ENCODE results near the gene PHC3. TPM values are rescaled to one million over a fixed set of nuclear protein-coding genes. Genes with fewer than 3 reads are reported as not detected.
"Not testable (repeated sequence)": the region's sequence is repeated elsewhere in the genome, so short reads cannot be mapped to it uniquely, and the experiment has no call there.

PHC3 gene
- total and polyA plus RNA-seq, 10 donors = 4.9 to 130 (median 92.8) TPM

- Histone ChIP-seq H3K27me3 (replicated peaks in 1 of 7) (no peaks in the 10 kb centered on the region), H3K9me3 (peaks cover 0 to 10% (median 0%) of the 10 kb centered on the region in 8 donors), H3K4me3 (no peak overlapping the region), H3K4me1 (peaks cover 0 to 36% (median 19%) of the 10 kb centered on the region in 6 donors), H3K27ac (no peak overlapping the region), H3K36me3 (no peaks in the 10 kb centered on the region)
- intact Hi-C loops (cut with DNase I; ENCODE audit: low total_unique reads) = no loop called here
- 87 to 96% (median 91%) methylated on average over 4 of the region's 4 CpGs for WGBS, 5 donors
- no peak for DNase-seq
- TF ChIP-seq, protein P1, sequence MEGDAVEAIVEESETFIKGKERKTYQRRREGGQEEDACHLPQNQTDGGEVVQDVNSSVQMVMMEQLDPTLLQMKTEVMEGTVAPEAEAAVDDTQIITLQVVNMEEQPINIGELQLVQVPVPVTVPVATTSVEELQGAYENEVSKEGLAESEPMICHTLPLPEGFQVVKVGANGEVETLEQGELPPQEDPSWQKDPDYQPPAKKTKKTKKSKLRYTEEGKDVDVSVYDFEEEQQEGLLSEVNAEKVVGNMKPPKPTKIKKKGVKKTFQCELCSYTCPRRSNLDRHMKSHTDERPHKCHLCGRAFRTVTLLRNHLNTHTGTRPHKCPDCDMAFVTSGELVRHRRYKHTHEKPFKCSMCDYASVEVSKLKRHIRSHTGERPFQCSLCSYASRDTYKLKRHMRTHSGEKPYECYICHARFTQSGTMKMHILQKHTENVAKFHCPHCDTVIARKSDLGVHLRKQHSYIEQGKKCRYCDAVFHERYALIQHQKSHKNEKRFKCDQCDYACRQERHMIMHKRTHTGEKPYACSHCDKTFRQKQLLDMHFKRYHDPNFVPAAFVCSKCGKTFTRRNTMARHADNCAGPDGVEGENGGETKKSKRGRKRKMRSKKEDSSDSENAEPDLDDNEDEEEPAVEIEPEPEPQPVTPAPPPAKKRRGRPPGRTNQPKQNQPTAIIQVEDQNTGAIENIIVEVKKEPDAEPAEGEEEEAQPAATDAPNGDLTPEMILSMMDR (IDR thresholded peaks at IDR 0.05 in 8 of 11, conservative IDR thresholded peaks at IDR 0.05 in 3 of 11) = no peak
- no peak for TF ChIP-seq POLR2A (IDR thresholded peaks at IDR 0.05)
- TF ChIP-seq POLR2AphosphoS5 (IDR thresholded peaks at IDR 0.05) = no peak
These were observed 39.3 kb upstream of the PHC3 start for GRCh38 chr3:170220871-170221270.

GRCh38 chr3:170219850-170220249, 38.3 kb upstream of the PHC3 start:
- Histone ChIP-seq H3K27ac (no peak overlapping the region), H3K27me3 (replicated peaks in 1 of 7) (no peaks in the 10 kb centered on the region), H3K4me3 (no peak overlapping the region), H3K4me1 (peaks cover 0 to 30% (median 19%) of the 10 kb centered on the region in 6 donors), H3K36me3 (no peaks in the 10 kb centered on the region), H3K9me3 (peaks cover 0 to 10% (median 0%) of the 10 kb centered on the region in 8 donors)
- intact Hi-C loops (cut with DNase I; ENCODE audit: low total_unique reads) = no loop called here
- no peak for DNase-seq
- no peak for TF ChIP-seq POLR2AphosphoS5 (IDR thresholded peaks at IDR 0.05)
- WGBS, 5 donors = 90 to 100% (median 91%) methylated on average over 1 of the region's 1 CpG

DNA sequence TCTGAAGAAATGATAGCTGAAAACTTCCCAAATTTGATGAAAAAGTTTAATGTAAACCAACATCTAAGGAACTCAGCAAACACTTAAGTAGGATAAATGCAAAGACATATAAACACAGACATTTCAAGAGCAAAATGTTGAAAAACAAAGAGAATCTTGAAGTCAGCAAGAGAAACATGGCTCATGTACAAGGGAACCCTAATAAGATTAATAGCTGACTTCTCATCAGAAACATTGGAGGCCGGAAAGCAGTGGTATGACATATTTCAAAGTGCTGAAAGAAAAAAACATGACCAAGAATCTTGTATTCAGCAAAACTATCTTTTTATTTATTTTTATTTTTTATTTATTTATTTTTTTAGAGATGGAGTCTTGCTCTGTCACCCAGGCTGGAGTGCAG, 30.1 kb upstream of the PHC3 start:
- no peak for DNase-seq
- Histone ChIP-seq H3K9me3 (peaks cover 0 to 11% (median 3%) of the 10 kb centered on the region in 8 donors), H3K4me1 (no peaks in the 10 kb centered on the region), H3K27ac (no peak overlapping the region), H3K4me3 (no peak overlapping the region), H3K36me3 (no peaks in the 10 kb centered on the region), H3K27me3 (replicated peaks in 1 of 7) (peaks cover 0 to 5% (median 0%) of the 10 kb centered on the region in 7 donors)
- WGBS, 5 donors = 93 to 96% (median 95%) methylated on average over 1 of the region's 1 CpG
- TF ChIP-seq POLR2A (IDR thresholded peaks at IDR 0.05) = no peak
- TF ChIP-seq, protein P1 (IDR thresholded peaks at IDR 0.05 in 8 of 11, conservative IDR thresholded peaks at IDR 0.05 in 3 of 11) = no peak
- TF ChIP-seq POLR2AphosphoS5 (IDR thresholded peaks at IDR 0.05) = no peak
- intact Hi-C loops (cut with DNase I; ENCODE audit: low total_unique reads) = no loop called here

DNA sequence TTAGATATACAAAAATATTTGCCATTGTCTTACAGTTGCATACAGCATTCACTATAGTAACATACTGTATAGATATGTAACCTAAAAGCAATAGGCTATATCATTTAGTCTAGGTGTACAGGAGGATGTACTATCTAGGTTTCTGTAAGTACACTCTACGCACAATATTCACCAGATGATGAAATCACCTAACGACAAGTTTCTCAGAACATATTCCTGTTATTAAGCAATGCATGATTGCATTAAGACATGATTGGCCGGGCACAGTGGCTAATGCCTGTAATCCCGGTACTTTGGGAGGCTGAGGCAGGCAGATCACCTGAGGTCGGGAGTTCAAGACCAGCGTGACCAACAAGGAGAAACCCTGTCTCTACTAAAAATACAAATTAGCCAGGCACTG, 26.2 kb upstream of the PHC3 start:
- Histone ChIP-seq H3K27me3 (replicated peaks in 1 of 7) (peaks cover 0 to 5% (median 0%) of the 10 kb centered on the region in 7 donors), H3K4me3 (no peak overlapping the region), H3K9me3 (peaks cover 0 to 7% (median 3%) of the 10 kb centered on the region in 8 donors), H3K4me1 (peaks cover 0 to 15% (median 0%) of the 10 kb centered on the region in 6 donors), H3K27ac (no peak overlapping the region), H3K36me3 (no peaks in the 10 kb centered on the region)
- intact Hi-C loops (cut with DNase I; ENCODE audit: low total_unique reads) = no loop called here
- DNase-seq = no peak
- TF ChIP-seq POLR2A (IDR thresholded peaks at IDR 0.05) (no peak), POLR2AphosphoS5 (IDR thresholded peaks at IDR 0.05) (no peak)
- TF ChIP-seq, protein P1 (IDR thresholded peaks at IDR 0.05 in 8 of 11, conservative IDR thresholded peaks at IDR 0.05 in 3 of 11) = no peak
- WGBS, 5 donors = 53 to 78% (median 61%) methylated on average over 6 of the region's 6 CpGs

DNA sequence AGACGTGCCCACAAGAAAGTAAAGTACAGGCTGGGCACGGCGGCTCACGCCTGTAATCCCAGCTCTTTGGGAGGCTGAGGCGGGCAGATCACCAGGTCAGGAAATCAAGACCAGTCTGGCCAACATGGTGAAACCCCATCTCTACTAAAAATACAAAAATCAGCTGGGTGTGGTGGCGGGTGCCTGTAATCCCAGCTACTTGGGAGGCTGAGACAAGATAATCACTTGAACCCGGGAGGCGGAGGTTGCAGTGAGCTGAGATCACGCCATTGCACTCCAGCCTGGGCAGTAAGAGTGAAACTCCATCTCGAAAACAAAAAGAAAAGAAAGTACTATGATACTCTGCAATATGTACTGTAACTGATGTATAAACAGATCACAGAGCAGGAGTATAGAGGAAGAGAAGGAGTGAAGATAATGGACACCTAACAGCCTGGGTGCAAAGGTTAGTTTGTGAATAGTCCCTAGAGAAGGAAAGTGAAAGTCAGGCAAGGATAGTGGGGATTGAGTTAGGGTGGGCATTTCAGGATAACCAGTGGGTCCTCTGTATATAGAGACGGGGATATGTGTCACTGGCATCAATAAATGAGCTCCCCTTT, 24.7 kb upstream of the PHC3 start:
- H3K36me3 ChIP-seq; intact Hi-C loops (cut with DNase I; ENCODE audit: low total_unique reads): not testable (repeated sequence)
- 89 to 95% (median 91%) methylated on average over 11 of the region's 11 CpGs for WGBS, 5 donors

More for the DNA sequence above, 24.7 kb upstream of the PHC3 start:
- H3K4me3 ChIP-seq; H3K27me3 ChIP-seq (replicated peaks in 1 of 7); H3K27ac ChIP-seq; DNase-seq; H3K9me3 ChIP-seq: not testable (repeated sequence)
- peaks cover 0 to 15% (median 0%) of the 10 kb centered on the region in 6 donors for H3K4me1 ChIP-seq

Data from spleen (tissue), 11 donors.